AG09309 (cell line): ENCODE measurements around the gene RAI14.

Experiments
- DNase-seq: peaks from one replicate; pipeline ENCODE4 v3.0.0-alpha.2; 2010; ENCODE audit warnings: low read depth
- H3K4me3 ChIP-seq: 2 replicates; pipeline ENCODE4 v1.5.1; 2011; ENCODE audit warnings: mild to moderate bottlenecking, low read depth, low read length, moderate library complexity; ENCODE audit not compliant: control insufficient read depth
- TF ChIP-seq, protein P1 (sequence below): IDR thresholded peaks from 2 replicates; pipeline ENCODE4 v1.5.1; 2011; ENCODE audit warnings: mild to moderate bottlenecking, low read depth, low read length, inconsistent platforms; ENCODE audit not compliant: insufficient read depth, control insufficient read depth; ENCODE audit errors: missing control alignments

The RAI14 gene

DNA sequence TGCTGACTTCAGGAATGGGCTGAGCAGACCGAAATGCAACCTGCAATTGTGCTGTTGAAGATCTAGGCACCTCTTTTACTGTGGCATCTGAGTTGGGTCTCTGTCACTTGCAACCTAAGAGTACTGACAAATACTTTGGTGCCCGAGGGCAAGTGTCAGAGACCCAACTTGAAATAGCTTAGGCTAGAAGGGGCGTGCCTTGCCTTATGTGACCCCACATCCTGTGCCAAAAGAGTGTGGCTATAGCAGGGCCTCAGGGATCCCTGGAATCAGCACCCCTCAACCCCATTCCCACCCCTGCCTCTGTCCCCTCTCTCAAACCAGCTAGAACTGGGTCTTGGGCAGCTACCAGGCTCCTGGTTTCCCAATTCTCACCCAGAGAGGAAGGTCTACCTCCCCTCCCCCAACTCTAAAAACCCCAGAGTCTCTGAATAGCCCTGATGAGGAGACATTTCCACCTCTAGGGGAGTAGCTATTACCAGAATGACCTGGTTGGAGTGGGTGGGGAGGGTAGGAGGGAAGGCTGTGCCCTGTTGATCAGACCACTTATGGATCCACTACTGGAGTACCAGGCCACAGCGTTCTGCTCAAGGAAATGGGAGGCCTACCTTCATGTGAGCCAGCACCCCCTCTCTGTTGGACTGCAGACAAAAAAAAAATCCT, 17.5 kb downstream of the RAI14 start:
- TF ChIP-seq, protein P1, sequence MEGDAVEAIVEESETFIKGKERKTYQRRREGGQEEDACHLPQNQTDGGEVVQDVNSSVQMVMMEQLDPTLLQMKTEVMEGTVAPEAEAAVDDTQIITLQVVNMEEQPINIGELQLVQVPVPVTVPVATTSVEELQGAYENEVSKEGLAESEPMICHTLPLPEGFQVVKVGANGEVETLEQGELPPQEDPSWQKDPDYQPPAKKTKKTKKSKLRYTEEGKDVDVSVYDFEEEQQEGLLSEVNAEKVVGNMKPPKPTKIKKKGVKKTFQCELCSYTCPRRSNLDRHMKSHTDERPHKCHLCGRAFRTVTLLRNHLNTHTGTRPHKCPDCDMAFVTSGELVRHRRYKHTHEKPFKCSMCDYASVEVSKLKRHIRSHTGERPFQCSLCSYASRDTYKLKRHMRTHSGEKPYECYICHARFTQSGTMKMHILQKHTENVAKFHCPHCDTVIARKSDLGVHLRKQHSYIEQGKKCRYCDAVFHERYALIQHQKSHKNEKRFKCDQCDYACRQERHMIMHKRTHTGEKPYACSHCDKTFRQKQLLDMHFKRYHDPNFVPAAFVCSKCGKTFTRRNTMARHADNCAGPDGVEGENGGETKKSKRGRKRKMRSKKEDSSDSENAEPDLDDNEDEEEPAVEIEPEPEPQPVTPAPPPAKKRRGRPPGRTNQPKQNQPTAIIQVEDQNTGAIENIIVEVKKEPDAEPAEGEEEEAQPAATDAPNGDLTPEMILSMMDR: no peak
- DNase-seq: no peak
- no peak overlapping the region for H3K4me3 ChIP-seq

DNA sequence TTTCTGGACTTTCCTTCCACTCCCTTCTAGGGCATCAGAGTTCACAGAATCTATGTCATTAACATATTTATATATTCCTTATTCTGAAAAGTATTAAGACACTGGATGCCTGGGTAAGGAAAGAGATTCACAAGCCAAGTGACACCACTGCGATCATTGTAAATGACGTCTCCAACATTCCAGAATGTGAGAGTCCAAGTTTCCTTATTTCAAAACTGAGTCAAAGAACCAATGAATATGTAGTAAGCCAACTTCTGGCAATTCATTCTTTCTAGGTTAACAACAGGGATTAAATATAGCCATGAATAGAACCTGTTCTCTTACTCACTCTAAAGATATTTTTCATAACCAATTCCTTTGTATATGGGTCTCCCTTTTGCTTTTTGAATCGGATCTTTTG, 18.1 kb downstream of the RAI14 start:
- TF ChIP-seq, protein P1: no peak
- peak; percentile 94 for DNase-seq
- no peak overlapping the region for H3K4me3 ChIP-seq

DNA sequence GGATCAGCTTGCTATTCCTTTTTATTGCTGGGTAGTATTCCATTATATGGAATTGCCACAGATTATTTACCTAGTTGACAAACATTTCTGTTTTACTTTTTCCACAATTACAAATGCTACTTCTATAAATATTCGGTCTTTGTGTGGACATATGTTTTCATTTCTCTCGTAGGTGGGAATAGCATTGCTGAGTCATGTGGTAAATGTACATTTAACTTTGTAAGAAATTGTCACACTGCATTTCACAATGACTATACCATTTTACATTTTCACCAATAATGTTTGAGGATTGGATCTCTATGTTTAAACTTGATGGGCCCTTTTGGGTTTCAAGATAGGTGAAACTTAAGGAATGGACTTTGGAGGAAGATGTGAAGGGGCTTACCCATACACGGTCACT, 19.7 kb downstream of the RAI14 start:
- TF ChIP-seq, protein P1: no peak
- no peak overlapping the region for H3K4me3 ChIP-seq
- DNase-seq: no peak

DNA sequence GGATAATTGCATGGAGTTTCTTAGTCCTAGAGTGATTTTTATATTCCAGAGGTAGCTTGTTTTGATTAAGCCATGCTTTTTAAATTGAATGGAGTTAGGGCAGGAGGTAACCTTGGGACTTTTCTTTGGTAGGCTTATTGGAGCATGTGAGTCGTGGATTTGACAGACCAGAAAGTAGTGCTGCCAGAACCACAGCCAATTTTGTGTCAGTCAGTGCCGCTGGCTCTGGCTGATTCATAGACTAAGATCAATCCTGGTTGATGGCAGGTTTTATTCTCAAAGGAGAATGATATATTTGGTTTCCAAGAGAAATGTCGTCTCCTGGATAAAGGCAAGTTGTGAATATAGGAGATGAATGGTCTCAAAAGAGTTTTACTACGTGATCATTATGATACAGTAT, 20.3 kb downstream of the RAI14 start:
- no peak overlapping the region for H3K4me3 ChIP-seq
- TF ChIP-seq, protein P1: no peak
- no peak for DNase-seq

DNA sequence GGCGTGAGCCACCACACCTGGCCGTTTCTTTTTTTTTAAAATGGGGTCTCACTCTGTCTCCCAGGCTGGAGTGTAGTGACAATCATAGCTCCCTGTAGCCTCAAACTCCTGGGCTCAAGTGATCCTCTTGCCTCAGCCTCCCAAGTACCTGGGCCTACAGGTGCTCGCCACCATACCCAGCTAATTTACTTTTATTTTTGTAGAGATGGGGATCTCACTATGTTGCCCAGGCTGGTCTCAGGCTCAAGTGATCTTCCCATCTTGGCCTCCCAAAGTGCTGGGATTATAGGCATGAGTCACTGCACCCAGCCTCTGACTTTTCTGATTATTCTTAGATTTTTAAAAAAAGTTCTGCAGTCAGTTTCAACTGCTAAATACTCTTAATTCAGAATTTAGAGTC, 21.3 kb downstream of the RAI14 start:
- no peak overlapping the region for H3K4me3 ChIP-seq
- DNase-seq: no peak
- TF ChIP-seq, protein P1: no peak

DNA sequence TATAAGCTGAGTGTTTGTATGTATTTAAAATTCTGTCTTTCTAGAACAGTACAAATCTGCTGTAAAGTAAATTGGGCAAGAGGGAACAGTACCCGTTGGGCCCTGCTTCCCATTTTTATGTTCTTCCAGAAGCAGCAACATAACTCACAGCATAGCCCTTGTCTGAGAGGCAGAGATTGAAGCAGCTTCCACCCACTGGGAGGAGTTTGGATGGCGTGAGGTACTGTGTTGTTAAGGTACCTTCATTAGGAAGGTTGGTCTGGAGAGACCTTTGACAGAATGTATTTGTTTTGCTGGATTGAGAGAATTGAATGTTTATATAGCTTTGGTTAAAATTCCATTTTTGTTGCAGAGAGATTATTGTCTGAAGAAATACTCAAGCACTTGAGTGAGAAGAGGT, 24.8 kb downstream of the RAI14 start:
- no peak for DNase-seq

More for the DNA sequence above, 24.8 kb downstream of the RAI14 start:
- TF ChIP-seq, protein P1: no peak
- H3K4me3 ChIP-seq: no peak overlapping the region
